GM18508 (cell line): ENCODE results near the gene SARDH.
"Not testable (repeated sequence)": the region's sequence is repeated elsewhere in the genome, so short reads cannot be mapped to it uniquely, and the experiment has no call there.

Experiments
- ATAC-seq: cut with Tn5 transposase; IDR thresholded peaks from one replicate; pipeline ENCODE4 v1.9.1; 2021; ENCODE audit warnings: moderate number of reproducible peaks; ENCODE audit not compliant: insufficient read depth, unreplicated experiment

Gene SARDH

DNA sequence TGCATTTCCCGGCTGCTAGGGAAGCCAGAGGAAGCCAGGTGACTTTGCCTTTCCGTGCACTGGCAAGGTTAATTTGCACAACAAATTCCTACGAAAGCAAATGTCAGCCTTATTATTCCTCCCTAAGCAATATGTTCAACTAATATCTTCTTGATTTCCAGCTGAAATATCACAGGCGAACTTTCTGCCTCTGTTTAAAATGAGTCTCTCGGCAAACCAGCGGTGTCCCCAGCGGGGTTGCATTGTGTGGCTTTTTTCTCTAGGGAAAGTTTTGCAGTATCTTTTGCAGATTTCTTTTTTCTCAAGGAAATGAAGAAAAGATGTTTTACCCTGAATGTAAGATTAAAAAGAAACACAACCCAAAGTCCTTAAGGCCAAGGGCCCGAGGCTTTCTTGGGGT lies 100.1 kb downstream of the SARDH start:
- ATAC-seq: no peak

DNA sequence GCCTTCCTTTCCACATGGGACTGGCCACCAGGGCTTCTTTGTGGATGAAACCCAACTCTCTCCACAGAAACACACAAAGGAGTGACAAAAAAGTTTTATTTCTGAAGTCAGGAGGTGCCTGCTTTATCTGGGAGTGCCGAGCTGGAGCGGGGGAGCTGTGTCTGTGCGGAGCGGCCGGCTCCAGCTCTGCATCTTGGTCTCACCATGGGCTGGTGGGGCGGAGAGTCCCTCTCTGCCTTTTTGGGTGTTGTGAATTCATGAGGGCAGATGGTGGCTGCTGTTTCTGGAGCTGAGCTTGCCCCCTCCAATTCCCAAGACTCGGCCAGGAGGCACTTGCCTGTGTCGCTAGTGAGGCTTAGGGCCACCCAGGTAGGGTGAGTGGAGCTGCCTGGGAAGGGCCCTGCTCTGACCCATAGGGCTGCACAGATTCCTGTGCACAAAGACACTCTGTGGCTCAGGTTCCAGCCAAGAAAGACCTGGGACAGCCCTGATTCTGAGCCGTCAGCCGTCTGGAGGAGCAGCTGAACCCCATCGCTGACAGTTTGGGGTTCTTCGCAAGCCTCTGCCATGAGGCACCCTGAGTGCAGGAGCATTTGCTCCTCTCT lies 100.6 kb downstream of the SARDH start:
- ATAC-seq: no peak

DNA sequence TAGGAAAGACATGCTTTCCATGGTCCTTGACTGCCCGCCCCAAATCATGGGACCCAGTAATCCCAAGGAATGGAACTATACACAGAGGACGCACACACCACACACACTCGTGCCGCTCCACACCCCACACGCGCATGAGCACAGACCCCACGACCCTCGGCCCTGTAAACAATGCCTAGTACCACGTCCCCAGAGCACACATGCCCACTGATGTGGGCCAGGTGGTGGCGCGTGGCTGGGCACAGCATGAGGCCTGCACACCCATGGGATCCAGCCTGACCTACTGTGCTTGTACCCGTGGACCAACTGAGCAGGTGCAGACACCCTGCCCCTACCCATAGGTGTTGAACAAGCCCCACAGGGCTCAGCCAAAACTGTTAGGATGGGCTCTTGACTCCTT lies 101.2 kb downstream of the SARDH start:
- ATAC-seq: no peak

DNA sequence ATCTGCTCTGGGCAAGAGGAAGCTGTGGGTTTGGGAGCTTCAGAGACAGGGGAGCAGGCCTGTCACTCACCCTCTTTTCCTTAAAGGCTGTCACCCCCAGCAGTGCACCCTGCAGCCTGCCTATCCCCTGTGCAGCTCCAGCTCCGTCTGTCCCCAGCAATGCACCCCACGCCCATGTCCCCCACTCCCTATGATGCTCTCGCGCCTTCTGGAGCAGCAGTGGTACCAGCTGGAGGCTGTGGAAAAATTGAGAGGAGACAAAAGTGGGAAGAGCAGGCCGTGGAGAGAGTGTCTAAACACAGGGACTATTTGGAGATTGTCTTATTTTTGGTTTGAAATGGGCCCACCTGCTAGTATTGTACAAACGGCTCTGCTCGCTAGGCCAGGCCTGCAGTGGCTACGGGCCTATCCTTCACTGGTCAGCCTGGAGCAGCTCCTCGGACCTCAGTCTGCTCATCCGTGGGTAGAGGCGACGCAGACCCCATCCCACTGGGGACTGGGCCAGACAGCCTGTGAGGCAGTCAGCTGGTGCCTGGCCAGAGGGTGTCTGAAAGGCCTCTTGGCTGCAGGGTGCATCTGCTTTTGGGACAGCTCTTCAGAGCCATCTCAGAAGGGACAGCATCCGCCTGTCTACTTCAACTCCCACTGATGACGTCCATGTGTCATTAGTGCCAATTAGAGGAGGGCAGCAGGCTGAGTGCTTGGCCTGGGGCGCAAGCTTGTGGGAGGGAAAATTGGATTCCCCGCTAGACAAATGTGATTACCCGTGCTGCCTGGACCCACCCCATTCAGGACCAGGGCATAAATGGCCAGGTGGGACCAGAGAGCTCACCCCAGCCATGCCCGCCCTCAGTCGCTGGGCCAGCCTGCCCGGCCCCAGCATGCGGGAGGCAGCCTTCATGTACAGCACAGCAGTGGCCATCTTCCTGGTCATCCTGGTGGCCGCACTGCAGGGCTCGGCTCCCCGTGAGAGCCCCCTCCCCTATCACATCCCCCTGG lies 102.3 kb downstream of the SARDH start, which contains the start of gene DBH:
Gene DBH, plus strand, starts transcription at position 831 of the 999 bp plus-strand sequence. Its CDS starts 9 bp downstream, at position 840.
- no peak for ATAC-seq

DNA sequence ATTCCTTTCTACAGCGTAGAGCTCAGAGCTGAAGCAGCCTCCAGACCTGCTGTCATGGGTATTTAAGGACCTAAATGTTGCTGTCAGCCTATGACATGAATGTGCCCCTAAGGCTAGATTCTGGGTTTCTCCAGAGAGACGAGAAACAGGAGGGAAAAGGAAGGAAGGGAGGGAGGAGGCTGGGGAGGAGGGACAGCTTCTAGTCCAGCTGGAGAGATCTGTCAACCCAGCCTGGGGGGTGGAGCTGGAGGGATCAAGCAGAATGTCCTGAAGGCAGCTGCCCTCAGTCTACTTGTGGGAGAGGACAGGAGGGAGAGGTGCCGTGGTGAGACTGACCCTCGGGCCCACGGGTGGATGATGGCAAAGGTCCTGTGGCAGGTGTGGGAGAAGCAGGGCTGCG lies 103.1 kb downstream of the SARDH start:
- no peak for ATAC-seq

DNA sequence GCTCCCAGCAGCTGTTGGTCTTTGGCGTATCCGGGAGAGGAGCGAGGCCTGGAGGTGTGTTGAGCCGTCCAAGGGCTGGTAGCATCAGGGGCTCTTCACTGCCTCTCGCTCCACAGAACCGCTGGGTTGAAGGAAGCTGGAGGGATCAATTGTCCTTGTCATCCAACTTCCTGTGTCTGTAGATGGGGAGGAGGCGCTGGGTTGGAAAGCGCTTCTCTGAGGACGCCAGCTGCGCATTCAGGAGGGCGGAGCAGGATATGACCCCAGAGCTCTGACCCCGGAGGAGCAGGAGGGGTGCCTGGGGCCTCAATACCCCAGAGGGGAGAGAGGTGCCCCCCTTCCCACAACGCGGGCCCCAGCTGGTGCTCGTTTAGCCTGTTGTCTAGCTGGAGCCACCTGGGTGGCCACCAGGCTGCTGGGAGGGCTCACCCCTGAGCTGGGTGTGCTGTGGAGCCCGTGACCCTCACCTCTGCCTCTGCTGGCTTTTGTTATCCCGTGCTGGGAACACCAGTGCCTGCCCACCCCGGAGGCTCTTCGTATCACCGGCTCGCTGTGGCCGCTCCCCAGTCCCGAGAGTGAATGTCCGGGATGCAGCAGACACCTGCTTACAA lies 104.0 kb downstream of the SARDH start:
- ATAC-seq: no peak

DNA sequence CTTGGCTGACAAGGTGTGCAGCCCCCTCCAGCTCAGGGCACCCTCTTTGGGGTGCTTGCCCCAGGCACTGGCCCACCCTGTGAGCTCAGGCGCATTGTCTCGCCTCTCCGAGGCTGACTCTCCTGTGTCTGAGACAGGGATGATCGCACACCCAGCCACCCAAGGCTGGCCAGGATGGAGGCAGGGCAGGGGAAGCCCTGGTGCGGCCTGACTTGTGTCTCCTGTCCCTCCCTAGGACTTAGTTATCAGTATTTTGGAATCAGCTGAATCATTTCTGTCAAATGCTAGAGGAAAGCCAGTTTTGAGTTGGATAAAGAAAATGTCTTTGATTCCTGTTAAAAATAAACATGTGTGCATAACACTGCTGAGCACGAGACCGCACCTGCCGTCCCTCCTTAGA lies 104.5 kb downstream of the SARDH start:
- ATAC-seq: no peak

DNA sequence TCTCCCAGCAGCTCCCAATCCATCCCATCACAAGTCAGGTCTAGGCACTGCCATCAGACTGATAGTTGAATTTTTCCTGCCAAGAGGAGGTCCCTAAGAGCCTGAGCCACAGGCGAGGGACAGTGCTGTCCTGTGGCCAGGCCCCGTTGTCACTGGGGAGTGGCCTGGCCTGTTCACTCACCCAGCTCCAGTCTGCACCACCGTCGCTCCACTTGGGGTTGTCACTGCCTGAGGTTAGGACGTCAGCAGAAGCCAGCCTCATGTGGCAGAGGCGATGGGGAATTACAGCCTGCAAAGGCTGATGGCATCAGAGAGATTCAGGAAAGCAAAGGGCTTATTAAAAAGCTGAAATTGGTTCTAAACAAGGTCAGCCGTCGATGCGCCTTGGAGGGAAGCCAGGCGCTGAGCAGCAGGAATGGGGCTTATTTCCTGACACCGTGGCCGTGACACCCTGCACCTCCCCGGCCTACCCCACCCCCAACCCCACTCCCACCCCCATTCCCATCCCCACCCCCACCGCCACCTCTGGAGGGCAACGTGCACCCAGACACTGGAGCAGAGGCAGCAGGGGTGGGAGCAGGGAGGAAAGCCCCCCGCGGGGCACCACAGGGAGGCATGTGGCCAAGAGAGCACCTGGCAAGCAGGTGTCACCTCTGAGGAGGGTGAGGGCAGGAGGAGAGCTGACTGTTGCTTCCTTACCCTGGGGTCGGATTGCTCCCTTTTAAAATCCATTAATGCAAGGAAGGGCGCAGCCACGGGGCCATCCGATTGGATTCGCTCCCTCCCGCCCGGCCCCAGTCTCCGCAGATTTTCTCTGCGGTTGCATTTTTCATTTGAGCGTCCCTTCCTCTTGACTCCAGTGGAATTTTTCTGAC lies 105.1 kb downstream of the SARDH start:
- no peak for ATAC-seq

DNA sequence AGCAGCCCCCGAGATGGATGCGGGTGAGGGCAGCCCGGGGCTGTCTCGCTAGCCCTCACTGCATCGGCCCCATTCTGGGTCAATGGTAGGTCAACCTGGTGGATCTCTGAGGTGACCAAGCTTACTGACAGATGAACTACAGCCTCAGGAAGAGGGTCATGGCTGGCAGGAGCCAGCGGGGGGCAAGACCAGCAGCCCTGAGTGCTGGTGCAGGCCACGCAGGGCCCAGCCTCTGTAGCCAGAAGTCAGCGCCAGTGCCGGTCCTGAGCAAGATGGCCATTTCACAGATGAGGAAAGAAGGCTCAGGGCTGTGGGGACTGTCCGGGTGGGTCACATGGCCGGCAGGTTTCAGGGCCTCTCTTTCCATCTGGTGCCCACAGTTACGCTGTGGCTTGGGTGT lies 107.0 kb downstream of the SARDH start:
- no peak for ATAC-seq

DNA sequence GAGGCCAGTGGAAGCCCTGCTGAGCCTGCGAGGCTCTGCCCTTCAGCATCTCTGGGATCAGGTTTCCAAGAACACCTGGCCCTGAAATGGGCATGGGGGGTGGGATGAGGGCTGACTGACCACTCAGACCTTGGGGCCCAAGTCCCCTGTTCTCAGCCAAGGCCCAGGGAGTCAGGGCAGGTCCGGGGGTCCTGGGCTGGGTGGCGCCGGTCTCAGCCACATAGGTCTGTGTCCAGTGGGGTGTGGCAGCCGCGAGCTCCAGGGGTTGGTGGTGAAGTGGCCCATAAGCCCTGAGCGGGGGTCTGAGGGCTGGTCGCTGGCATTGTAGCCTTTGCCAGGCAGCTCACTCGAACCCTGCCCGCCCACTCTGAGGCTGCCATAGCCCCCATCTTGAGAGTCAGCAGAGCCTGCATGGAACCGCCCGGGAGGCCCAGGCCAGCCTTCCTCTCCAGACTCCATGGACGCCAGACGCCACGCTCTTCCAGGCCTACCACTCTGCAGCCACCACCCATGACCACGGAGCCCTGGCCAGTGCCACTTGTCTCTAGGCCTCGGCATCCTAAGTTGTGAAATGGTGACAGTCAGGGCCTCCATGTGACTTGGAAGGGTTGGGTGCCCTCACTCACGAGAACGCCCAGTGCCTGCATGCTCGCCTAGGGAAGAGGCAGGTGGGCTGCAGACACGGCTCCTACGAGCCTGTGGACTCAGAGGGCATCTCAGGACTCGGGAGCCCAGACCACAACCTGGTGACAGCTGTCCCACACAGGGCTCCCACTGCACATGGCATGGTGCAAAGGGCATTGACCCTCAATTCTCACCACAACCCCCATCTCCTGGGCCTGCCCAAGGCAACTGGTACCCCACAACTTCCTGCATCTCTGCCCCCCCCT lies 108.7 kb downstream of the SARDH start:
- no peak for ATAC-seq

DNA sequence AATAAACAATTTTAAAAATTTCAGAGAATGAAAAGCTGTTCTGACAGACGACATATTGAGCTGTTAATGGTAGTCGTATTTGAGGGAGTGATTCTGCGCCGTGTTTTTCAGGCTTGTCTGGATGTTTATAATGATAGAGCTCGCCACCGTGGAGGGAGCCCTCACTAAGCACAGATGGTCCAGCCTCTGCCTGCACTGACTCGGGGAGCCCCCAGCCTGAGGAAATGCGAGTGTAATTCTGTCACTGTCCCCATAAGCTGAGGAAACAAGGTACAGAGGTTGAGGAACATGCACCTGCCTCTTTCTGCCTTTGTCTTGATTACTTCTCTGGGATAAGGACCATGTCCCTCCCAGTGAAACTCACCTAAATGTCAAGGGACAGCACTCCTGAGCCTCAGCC lies 109.4 kb downstream of the SARDH start:
- no peak for ATAC-seq

DNA sequence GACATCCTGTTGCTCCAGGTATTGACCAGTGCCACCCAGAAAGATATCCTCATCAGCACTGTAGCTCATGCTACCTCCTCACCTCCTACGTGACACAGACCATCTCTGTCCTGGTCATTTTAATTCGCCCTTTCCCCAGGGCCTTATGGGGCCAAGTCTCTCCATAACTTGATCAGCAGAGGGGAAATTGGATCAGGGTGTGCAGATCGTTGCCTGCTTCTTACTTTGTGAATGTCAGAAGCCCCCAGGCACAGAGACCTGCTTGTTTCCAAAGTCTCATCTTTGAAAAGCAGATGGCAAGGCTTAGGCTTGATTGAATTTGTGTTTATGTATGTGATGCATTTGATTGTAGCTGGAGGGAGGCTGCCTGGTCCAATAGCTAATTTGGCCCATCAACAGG lies 110.8 kb downstream of the SARDH start:
- no peak for ATAC-seq

DNA sequence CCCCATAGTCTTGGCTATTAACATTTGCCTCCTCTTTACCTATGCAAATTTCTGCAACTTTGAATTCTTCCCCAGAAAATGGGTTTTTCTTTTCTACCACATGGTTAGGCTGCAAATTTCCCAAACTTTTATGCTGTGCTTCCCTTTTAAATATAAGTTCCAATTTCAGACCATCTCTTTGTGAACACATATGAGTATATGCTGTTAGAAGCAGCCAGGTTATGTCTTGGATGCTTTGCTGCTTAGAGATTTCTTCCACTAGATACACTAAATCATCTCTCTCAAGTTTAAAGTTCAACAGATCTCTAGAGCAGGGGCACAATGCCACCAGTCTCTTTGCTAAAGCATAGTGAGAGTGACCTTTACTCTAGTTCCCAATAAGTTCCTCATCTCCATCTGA lies 112.1 kb downstream of the SARDH start:
- ATAC-seq: not testable (repeated sequence)

DNA sequence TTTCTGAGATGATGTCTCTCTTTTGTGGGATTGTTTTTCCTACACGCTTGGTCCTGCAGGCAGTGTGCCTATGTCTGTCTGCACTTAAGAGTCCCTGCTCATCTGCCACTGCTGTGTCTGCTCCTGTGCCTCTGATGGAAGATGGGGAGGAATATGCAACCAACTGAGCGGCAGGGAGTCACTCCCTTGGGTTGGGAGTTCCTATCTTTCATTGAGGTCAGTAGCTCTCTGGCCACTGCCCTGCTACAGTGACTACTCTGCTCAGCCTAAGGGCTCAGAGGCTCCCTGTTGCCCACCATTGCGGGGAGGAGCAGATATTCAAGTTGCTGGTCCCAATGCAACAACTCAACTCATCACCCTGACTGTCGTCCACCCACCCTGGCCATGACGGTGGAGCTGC lies 115.6 kb downstream of the SARDH start:
- no peak for ATAC-seq

DNA sequence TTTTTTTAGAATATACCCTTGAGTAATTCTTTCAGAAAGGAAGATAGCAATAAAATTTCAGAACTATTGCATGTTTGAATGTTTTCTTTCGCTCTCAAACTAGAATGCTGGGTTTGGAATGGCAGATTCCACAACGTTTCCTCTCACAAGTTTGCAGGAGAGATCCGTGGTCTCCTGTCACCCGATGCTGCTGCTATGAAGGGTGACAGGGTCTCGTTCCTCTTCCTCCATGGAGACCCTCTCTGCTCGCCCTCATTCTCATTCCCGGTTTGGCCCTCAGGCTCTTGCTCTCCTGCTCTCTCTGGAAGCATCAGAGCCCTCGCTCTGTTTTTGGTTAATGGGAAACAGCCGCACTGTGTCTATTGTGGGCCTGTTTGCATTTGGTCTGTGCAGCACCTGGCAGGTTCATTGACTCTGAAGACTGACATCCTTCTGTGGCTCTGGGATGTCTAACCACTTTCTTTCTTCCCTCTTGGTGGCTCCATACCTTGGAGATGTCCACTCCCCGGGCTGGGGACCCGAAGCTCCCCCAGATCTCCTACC lies 116.4 kb downstream of the SARDH start:
- no peak for ATAC-seq

DNA sequence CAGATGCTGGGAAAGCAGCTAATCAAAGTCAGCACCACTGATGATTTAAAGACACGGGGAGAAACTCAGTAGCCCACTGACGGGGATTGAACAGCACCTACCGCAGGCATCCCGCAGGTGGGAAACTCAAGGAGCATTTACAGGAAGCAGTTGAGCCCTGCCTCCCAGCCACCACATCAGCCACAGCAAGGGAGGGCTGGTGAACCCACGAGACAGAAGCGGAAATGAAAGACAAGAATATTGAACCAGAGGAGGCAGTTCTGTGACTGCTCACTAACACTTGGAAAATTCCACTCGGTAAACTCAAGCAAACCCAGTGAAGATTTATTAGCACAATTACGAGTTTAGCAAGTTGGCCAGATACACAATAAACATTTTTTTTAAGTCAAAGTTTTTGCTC lies 118.4 kb downstream of the SARDH start:
- no peak for ATAC-seq

DNA sequence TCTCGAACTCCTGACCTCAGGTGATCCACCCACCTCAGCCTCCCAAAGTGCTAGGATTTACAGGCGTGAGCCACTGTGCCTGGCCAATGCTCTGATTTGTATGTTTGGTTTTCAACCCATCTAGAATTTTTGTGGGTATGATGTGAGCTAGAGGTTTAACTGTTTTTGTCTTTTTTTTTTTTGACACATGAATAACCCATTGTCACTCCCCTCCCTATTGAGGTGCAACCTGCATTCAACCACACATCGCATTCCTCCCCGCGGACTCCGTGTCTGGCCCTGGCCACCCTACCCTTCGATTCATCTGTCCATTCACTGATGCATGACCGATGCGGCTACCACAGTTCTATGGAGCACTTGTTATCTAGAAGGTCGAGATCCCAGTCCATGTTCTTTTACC lies 119.4 kb downstream of the SARDH start:
- no peak for ATAC-seq

DNA sequence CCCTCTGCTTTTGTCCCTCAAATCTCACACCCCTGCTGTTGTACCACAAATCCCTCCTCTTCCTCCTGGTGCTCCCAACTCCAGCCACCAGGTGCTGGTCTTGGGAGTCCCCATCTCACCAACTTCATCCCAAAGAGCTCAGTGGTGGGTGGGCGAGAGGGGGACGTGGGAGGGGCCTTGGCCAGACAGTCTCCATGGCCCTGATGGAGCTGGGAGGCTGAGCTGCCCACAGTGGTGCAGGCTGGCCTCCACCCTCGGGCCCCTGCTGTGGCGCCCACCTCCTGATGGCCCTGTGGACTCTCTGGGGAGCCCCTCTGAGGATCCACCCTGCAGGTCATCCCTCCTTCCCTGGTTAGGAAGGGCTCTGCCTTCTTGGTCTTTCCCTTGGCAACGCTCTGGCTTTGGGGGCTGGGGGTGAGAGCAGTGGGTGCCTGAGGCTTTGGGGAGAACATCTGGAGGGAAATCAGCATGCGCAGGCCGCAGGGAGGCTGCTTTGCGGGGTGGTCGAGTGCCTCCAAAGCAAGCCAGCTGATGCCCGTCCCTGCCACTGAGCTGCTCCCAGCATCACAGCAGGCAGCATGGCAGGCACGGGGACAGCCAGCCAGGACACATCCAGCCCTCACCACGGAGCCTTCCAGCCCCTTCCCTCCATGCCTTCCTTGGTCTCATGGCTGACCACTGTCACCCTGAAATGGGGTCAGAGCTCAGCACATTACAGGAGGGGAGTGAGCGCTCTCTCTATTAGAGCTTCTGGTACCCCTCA lies 121.3 kb downstream of the SARDH start:
- no peak for ATAC-seq
